Nephron progenitor cell (in vitro differentiated cells): ENCODE data around the gene NSD2.
"Not testable (repeated sequence)": the region's sequence is repeated elsewhere in the genome, so short reads cannot be mapped to it uniquely, and the experiment has no call there.

ENCODE experiments used
- DNase-seq: peaks from one replicate; pipeline ENCODE4 v3.0.0; 2021
- H3K27ac Mint-ChIP-seq: 2 replicates; pipeline ENCODE4 v1.8.0; 2021; ENCODE audit warnings: mild to moderate bottlenecking, moderate library complexity, mixed read lengths
- H3K27me3 Mint-ChIP-seq: 2 replicates; pipeline ENCODE4 v1.8.0; 2021; ENCODE audit warnings: mild to moderate bottlenecking, low read depth, mixed read lengths; ENCODE audit not compliant: poor library complexity
- H3K36me3 Mint-ChIP-seq: 2 replicates; pipeline ENCODE4 v1.8.0; 2021; ENCODE audit warnings: low read depth, mixed read lengths
- H3K4me1 Mint-ChIP-seq: 2 replicates; pipeline ENCODE4 v1.8.0; 2021; ENCODE audit warnings: mixed read lengths
- H3K4me3 Mint-ChIP-seq: 2 replicates; pipeline ENCODE4 v1.8.0; 2021; ENCODE audit warnings: mild to moderate bottlenecking, moderate library complexity, mixed read lengths
- H3K9me3 Mint-ChIP-seq: 2 replicates; pipeline ENCODE4 v1.8.0; 2021; ENCODE audit warnings: mild to moderate bottlenecking, moderate library complexity, mixed read lengths
- CTCF ChIP-seq: fragments of 200-600 bp; sonication (generic); IDR thresholded peaks from 2 replicates; pipeline ENCODE4 v1.5.0; 2021; ENCODE audit warnings: antibody characterized with exemption

NSD2 gene

GRCh38 chr4:2011583-2011982, 140.4 kb downstream of the NSD2 start:
- TF ChIP-seq CTCF: no peak
- Mint-ChIP-seq H3K27ac (no peak overlapping the region), H3K4me1 (peaks cover 22% of the 10 kb centered on the region), H3K4me3 (no peak overlapping the region), H3K9me3 (no peaks in the 10 kb centered on the region), H3K27me3 (peaks cover 39% of the 10 kb centered on the region), H3K36me3 (peaks cover 6% of the 10 kb centered on the region)
- no peak for DNase-seq

GRCh38 chr4:2015008-2015407, 143.8 kb downstream of the NSD2 start:
- Mint-ChIP-seq H3K27ac (no peak overlapping the region), H3K4me3 (no peak overlapping the region)

GRCh38 chr4:2021358-2022018, 150.3 kb downstream of the NSD2 start:
- not testable (repeated sequence) for H3K27ac Mint-ChIP-seq, H3K36me3 Mint-ChIP-seq, DNase-seq
- H3K9me3 Mint-ChIP-seq: peaks cover 28% of the 10 kb centered on the region
- peak overlapping the region; percentile 36 for H3K4me3 Mint-ChIP-seq
- H3K27me3 Mint-ChIP-seq: peaks cover 31% of the 10 kb centered on the region
- peaks cover 15% of the 10 kb centered on the region for H3K4me1 Mint-ChIP-seq

More at GRCh38 chr4:2015008-2015407, 143.8 kb downstream of the NSD2 start:
- H3K36me3 Mint-ChIP-seq: no peaks in the 10 kb centered on the region
- peaks cover 3% of the 10 kb centered on the region for H3K9me3 Mint-ChIP-seq
- no peak for TF ChIP-seq CTCF
- DNase-seq: peak; percentile 21
- H3K4me1 Mint-ChIP-seq: peaks cover 7% of the 10 kb centered on the region
- H3K27me3 Mint-ChIP-seq: peaks cover 36% of the 10 kb centered on the region

GRCh38 chr4:2024683-2025082, 153.5 kb downstream of the NSD2 start:
- no peak for TF ChIP-seq CTCF
- Mint-ChIP-seq H3K36me3 (no peaks in the 10 kb centered on the region), H3K4me3 (no peak overlapping the region), H3K9me3 (peaks cover 49% of the 10 kb centered on the region), H3K27ac (no peak overlapping the region), H3K4me1 (peaks cover 15% of the 10 kb centered on the region), H3K27me3 (peaks cover 59% of the 10 kb centered on the region)
- no peak for DNase-seq

GRCh38 chr4:2025817-2026216, 154.6 kb downstream of the NSD2 start:
- no peak for TF ChIP-seq CTCF
- Mint-ChIP-seq H3K27me3 (peaks cover 67% of the 10 kb centered on the region), H3K4me1 (peaks cover 15% of the 10 kb centered on the region), H3K27ac (no peak overlapping the region), H3K36me3 (no peaks in the 10 kb centered on the region), H3K9me3 (peaks cover 50% of the 10 kb centered on the region), H3K4me3 (no peak overlapping the region)
- no peak for DNase-seq

GRCh38 chr4:2027120-2027519, 155.9 kb downstream of the NSD2 start:
- not testable (repeated sequence) for H3K4me3 Mint-ChIP-seq, H3K36me3 Mint-ChIP-seq, H3K4me1 Mint-ChIP-seq, H3K27ac Mint-ChIP-seq, DNase-seq
- Mint-ChIP-seq H3K9me3 (peaks cover 54% of the 10 kb centered on the region), H3K27me3 (peaks cover 69% of the 10 kb centered on the region)

- H3K4me1 Mint-ChIP-seq, H3K36me3 Mint-ChIP-seq, H3K4me3 Mint-ChIP-seq, H3K27ac Mint-ChIP-seq, DNase-seq: not testable (repeated sequence)
- Mint-ChIP-seq H3K27me3 (peaks cover 79% of the 10 kb centered on the region), H3K9me3 (peaks cover 41% of the 10 kb centered on the region)
These were observed 160.0 kb downstream of the NSD2 start for GRCh38 chr4:2031161-2031560.
